Measurements from ENCODE around the gene CST9L.

- TF ChIP-seq EZH2phosphoT487 (IDR thresholded peaks at IDR 0.05; ENCODE audit: low read depth, severe bottlenecking, unreplicated experiment) (no peak), EZH2 (IDR thresholded peaks at IDR 0.05; ENCODE audit: borderline replicate concordance) (no peak)
- TF ChIP-seq, protein P1, sequence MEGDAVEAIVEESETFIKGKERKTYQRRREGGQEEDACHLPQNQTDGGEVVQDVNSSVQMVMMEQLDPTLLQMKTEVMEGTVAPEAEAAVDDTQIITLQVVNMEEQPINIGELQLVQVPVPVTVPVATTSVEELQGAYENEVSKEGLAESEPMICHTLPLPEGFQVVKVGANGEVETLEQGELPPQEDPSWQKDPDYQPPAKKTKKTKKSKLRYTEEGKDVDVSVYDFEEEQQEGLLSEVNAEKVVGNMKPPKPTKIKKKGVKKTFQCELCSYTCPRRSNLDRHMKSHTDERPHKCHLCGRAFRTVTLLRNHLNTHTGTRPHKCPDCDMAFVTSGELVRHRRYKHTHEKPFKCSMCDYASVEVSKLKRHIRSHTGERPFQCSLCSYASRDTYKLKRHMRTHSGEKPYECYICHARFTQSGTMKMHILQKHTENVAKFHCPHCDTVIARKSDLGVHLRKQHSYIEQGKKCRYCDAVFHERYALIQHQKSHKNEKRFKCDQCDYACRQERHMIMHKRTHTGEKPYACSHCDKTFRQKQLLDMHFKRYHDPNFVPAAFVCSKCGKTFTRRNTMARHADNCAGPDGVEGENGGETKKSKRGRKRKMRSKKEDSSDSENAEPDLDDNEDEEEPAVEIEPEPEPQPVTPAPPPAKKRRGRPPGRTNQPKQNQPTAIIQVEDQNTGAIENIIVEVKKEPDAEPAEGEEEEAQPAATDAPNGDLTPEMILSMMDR (IDR thresholded peaks at IDR 0.05; ENCODE audit: poor library complexity) = no peak
Measured at GRCh38 chr20:23609486-23610109, 41.3 kb upstream of the CST9L start.

All from hepatocyte (in vitro differentiated cells).